Ascending aorta (tissue), 2 donors: ENCODE measurements around the gene TRIO. TPM values are rescaled to one million over a fixed set of nuclear protein-coding genes. Genes with fewer than 3 reads are reported as not detected.

Source experiments
- DNase-seq, 2 donors: peaks; one replicate each; pipeline ENCODE4 v3.0.0-alpha.2; 2019; ENCODE audit warnings: low spot score in 2 of 2
- H3K27ac ChIP-seq, 2 donors: fragments of 200-600 bp; sonication (generic); one replicate each; pipeline ENCODE4 v1.5.1; 2016 to 2017; ENCODE audit warnings: mild to moderate bottlenecking in 1 of 2
- H3K27me3 ChIP-seq: fragments of 200-600 bp; sonication (generic); one replicate; pipeline ENCODE4 v1.5.1; 2017
- H3K36me3 ChIP-seq, 2 donors: fragments of 200-600 bp; sonication (generic); one replicate each; pipeline ENCODE4 v1.5.1; 2016
- H3K4me1 ChIP-seq, 2 donors: fragments of 200-600 bp; sonication (generic); one replicate each; pipeline ENCODE4 v1.5.1; 2016 to 2017; ENCODE audit warnings: mild to moderate bottlenecking in 1 of 2
- H3K4me3 ChIP-seq, 2 donors: fragments of 200-600 bp; sonication (generic); one replicate each; pipeline ENCODE4 v1.5.1; 2016 to 2017; ENCODE audit warnings: mild to moderate bottlenecking in 1 of 2
- H3K9me3 ChIP-seq, 2 donors: fragments of 200-600 bp; sonication (generic); one replicate each; pipeline ENCODE4 v1.5.1; 2016
- intact Hi-C: fragments of 100-400 bp; cut with DNase I; formaldehyde crosslinking; loops from one replicate; pipeline ENCODE4 v1.15.1; 2023
- total RNA-seq: library from RNA; depleted of rRNA; stranded (reverse); fragments of >200 nt; gene quantifications from one replicate; pipeline ENCODE4 v1.1.0, GENCODE V29; 2016
- TF ChIP-seq, protein P1 (sequence below), 3 experiments: fragments of 200-600 bp in 2 of 3; fragments of 450-650 bp in 1 of 3; sonication (generic) in 2 of 3; IDR thresholded peaks; one replicate each; pipeline ENCODE4 v1.5.1; 2016 to 2019; ENCODE audit warnings: antibody characterized with exemption in 3 of 3, mild to moderate bottlenecking in 1 of 3, moderate library complexity in 1 of 3

TRIO gene
- total RNA-seq, 1 donor from 2014 or later: 262 TPM

GRCh38 chr5:14457476-14457875 is 314.3 kb downstream of the TRIO start:
- intact Hi-C loops: no loop called here
- Histone ChIP-seq H3K27ac (no peak overlapping the region), H3K4me1 (peaks cover 0 to 4% of the 10 kb centered on the region in 2 donors), H3K9me3 (no peaks in the 10 kb centered on the region), H3K4me3 (no peak overlapping the region), H3K36me3 (peaks cover 33 to 44% of the 10 kb centered on the region in 2 donors), H3K27me3 (no peaks in the 10 kb centered on the region)
- TF ChIP-seq, protein P1, sequence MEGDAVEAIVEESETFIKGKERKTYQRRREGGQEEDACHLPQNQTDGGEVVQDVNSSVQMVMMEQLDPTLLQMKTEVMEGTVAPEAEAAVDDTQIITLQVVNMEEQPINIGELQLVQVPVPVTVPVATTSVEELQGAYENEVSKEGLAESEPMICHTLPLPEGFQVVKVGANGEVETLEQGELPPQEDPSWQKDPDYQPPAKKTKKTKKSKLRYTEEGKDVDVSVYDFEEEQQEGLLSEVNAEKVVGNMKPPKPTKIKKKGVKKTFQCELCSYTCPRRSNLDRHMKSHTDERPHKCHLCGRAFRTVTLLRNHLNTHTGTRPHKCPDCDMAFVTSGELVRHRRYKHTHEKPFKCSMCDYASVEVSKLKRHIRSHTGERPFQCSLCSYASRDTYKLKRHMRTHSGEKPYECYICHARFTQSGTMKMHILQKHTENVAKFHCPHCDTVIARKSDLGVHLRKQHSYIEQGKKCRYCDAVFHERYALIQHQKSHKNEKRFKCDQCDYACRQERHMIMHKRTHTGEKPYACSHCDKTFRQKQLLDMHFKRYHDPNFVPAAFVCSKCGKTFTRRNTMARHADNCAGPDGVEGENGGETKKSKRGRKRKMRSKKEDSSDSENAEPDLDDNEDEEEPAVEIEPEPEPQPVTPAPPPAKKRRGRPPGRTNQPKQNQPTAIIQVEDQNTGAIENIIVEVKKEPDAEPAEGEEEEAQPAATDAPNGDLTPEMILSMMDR (IDR thresholded peaks at IDR 0.05): no peak
- no peak for DNase-seq

DNA sequence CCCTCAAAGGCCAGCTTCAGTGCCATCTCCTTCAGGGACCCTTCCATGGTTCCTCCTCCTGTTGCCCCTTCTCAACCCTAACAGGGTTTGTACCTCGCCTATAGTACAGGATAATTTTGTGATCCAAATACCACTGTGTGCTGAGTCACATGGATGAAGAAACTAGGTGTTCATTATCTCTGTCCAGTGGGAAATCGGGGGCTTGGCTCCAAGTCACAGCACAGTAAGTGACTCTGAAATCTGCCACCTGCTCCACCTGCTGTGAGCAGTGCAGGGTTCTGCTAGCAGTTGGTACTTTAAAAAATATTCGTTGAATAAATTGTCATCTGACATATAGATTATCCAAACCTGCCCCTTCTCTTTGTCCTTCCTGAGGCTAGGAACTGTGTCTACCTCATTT is 315.3 kb downstream of the TRIO start:
- no peak for DNase-seq
- TF ChIP-seq, protein P1 (IDR thresholded peaks at IDR 0.05): no peak
- Histone ChIP-seq H3K9me3 (no peaks in the 10 kb centered on the region), H3K27ac (no peak overlapping the region), H3K36me3 (peaks cover 42 to 54% of the 10 kb centered on the region in 2 donors), H3K4me1 (peaks cover 0 to 1% of the 10 kb centered on the region in 2 donors), H3K27me3 (no peaks in the 10 kb centered on the region), H3K4me3 (no peak overlapping the region)
- intact Hi-C loops: no loop called here

GRCh38 chr5:14460844-14461398 is 317.8 kb downstream of the TRIO start:
- no peaks in the 10 kb centered on the region for H3K9me3 ChIP-seq
- H3K36me3 ChIP-seq: peaks cover 49 to 65% of the 10 kb centered on the region in 2 donors
- no peaks in the 10 kb centered on the region for H3K4me1 ChIP-seq

DNA sequence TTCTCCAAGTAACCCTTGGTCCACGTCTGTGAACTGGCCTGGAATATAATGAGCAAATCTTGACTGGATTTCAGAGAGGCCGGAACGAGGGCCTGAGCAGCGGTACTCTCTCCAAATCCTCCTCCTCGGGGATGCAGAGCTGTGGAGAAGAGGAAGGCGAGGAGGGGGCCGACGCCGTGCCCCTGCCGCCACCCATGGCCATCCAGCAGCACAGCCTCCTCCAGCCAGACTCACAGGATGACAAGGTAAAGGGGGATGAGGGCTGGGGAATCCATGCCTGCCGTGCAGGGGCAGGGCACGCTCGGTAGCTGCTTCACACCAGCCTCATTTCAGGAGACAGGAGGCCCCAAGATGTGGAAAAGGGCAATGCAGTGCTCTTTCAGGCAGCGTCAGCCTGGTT is 319.5 kb downstream of the TRIO start:
- no peaks in the 10 kb centered on the region for H3K9me3 ChIP-seq
- intact Hi-C loops: no loop called here
- H3K27me3 ChIP-seq: no peaks in the 10 kb centered on the region
- H3K4me1 ChIP-seq: no peaks in the 10 kb centered on the region
- no peak for DNase-seq
- TF ChIP-seq, protein P1 (IDR thresholded peaks at IDR 0.05): no peak
- H3K4me3 ChIP-seq: no peak overlapping the region
- H3K27ac ChIP-seq: no peak overlapping the region
- H3K36me3 ChIP-seq: peaks cover 59 to 83% of the 10 kb centered on the region in 2 donors

More at GRCh38 chr5:14460844-14461398, 317.8 kb downstream of the TRIO start:
- no peak overlapping the region for H3K4me3 ChIP-seq
- H3K27ac ChIP-seq: no peak overlapping the region
- TF ChIP-seq, protein P1 (IDR thresholded peaks at IDR 0.05): no peak
- no peak for DNase-seq
- no peaks in the 10 kb centered on the region for H3K27me3 ChIP-seq
- intact Hi-C loops: no loop called here

GRCh38 chr5:14463629-14464028 is 320.5 kb downstream of the TRIO start:
- no peaks in the 10 kb centered on the region for H3K9me3 ChIP-seq
- peaks cover 62 to 87% of the 10 kb centered on the region in 2 donors for H3K36me3 ChIP-seq
- H3K4me3 ChIP-seq: no peak overlapping the region
- no peak for DNase-seq
- H3K4me1 ChIP-seq: no peaks in the 10 kb centered on the region
- TF ChIP-seq, protein P1 (IDR thresholded peaks at IDR 0.05): no peak
- no peak overlapping the region for H3K27ac ChIP-seq
- intact Hi-C loops: no loop called here
- no peaks in the 10 kb centered on the region for H3K27me3 ChIP-seq

GRCh38 chr5:14464096-14464495 is 321.0 kb downstream of the TRIO start:
- no peak overlapping the region for H3K27ac ChIP-seq
- DNase-seq: no peak
- intact Hi-C loops: no loop called here
- H3K4me1 ChIP-seq: no peaks in the 10 kb centered on the region
- no peaks in the 10 kb centered on the region for H3K9me3 ChIP-seq
- no peaks in the 10 kb centered on the region for H3K27me3 ChIP-seq
- H3K36me3 ChIP-seq: peaks cover 62 to 87% of the 10 kb centered on the region in 2 donors
- no peak overlapping the region for H3K4me3 ChIP-seq
- TF ChIP-seq, protein P1 (IDR thresholded peaks at IDR 0.05): no peak
